NCI-H2227 treated with DMSO at 0.1 percent for 48 hours (cell line): ENCODE measurements around the gene YIPF2.
A peak's percentile ranks its signal among the peaks of the same experiment; 100 is the strongest.
"Not testable (repeated sequence)": the region's sequence is repeated elsewhere in the genome, so short reads cannot be mapped to it uniquely, and the experiment has no call there.

Experiments used
- DNase-seq: peaks from one replicate; lab custom pipeline; 2025; lab: John Stamatoyannopoulos, UW

The YIPF2 gene

GRCh38 chr19:10911579-10912363 is 16.7 kb downstream of the YIPF2 start:
- DNase-seq: no peak

- no peak for DNase-seq
Observed at GRCh38 chr19:10908380-10908960, 20.0 kb downstream of the YIPF2 start.

- DNase-seq: no peak
Observed at GRCh38 chr19:10907925-10908324, 20.5 kb downstream of the YIPF2 start.

DNA sequence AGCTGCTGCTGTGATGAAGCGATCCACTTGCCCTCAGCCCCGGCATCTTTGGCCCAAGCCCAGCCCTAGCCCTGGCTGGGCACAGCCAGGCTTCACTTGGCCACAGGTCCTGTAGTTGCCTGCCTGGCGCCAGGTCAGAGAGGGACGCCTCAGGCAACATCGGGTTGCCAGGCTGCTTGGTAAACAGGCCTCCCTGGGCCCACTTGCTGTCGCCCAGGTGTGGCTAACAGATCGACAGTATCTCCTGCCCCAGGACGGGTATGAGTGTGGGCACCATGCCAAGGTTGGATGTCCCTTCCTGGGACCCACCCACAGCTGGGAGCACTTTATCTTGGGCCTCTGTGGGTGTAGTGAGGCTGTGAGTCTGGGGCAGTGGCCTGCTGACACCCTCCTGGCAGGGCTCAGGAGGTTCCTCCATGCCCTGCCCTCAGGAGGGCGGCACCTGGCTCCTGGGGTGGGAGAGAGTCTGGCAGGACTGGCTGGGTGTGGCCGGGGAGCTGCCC is 29.2 kb downstream of the YIPF2 start:
- no peak for DNase-seq

GRCh38 chr19:10898633-10899032 is 29.8 kb downstream of the YIPF2 start:
- DNase-seq: no peak

GRCh38 chr19:10896851-10897526 is 31.4 kb downstream of the YIPF2 start:
- no peak for DNase-seq

DNA sequence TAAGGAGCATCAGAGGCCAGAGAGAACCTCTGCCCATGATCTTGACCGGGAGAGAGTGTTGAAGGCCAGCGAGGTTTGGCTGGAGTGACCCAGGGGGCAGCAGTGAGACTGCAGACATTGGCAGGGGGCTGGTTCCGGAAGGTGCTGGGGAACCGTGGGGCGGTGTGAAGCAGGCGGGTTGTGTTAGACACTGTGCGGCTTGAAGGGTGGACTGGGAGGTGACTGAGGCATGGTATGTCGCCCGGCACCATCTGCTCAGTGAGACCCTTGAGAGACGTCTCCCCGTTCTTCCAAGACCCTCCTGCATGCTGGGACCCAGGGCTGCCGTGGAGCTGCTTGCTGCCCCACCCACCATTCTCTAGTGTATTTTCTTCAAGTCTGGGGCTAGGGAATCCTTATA is 32.5 kb downstream of the YIPF2 start:
- no peak for DNase-seq

- DNase-seq: no peak
Observed at GRCh38 chr19:10895363-10895762, 33.1 kb downstream of the YIPF2 start.

- no peak for DNase-seq
Observed at GRCh38 chr19:10894911-10895213, 33.6 kb downstream of the YIPF2 start.

GRCh38 chr19:10892256-10892655 is 36.2 kb downstream of the YIPF2 start:
- no peak for DNase-seq

GRCh38 chr19:10891405-10892086 is 36.9 kb downstream of the YIPF2 start:
- DNase-seq: no peak

DNA sequence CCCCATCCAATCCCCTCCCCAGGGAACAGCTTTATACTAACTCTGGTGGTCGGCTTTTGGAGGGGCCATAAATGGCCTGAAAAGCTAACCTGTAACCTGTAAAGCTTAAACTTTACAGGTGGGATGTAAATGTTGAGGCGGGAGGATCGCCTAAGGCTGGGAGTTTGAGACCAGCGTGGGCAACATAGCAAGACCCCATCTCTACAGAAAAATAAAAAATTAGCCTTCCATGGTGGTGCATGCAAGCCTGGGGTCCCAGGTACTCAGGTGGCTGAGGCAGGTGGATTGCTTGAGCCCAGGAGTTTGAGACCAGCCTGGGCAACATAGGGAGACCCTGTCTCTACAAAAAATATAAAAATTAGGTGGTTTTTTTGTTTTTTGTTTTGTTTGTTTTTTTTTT is 38.6 kb downstream of the YIPF2 start:
- no peak for DNase-seq

DNA sequence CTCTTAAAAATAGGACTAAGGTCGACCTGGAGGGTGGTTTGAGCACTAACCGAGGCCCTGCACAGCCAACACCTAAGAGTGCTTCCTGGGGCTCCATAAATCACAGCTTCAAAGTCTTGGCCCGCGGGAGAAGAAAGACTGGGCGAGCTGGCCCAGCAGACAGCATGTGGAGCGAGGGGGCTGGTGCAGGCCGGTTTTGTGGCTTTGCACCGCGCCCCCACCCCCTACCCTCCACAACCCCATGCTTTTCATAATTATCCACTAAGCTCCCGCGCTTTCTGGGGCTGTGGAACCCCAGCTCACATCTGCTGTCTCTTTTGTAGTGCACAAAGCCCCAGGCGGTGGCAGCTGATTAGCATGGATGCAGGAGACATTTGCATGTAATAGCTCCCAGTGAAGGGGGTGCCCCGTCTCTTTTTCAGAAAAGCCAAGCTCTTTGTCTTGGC is 40.0 kb downstream of the YIPF2 start:
- peak; percentile 20 for DNase-seq

DNA sequence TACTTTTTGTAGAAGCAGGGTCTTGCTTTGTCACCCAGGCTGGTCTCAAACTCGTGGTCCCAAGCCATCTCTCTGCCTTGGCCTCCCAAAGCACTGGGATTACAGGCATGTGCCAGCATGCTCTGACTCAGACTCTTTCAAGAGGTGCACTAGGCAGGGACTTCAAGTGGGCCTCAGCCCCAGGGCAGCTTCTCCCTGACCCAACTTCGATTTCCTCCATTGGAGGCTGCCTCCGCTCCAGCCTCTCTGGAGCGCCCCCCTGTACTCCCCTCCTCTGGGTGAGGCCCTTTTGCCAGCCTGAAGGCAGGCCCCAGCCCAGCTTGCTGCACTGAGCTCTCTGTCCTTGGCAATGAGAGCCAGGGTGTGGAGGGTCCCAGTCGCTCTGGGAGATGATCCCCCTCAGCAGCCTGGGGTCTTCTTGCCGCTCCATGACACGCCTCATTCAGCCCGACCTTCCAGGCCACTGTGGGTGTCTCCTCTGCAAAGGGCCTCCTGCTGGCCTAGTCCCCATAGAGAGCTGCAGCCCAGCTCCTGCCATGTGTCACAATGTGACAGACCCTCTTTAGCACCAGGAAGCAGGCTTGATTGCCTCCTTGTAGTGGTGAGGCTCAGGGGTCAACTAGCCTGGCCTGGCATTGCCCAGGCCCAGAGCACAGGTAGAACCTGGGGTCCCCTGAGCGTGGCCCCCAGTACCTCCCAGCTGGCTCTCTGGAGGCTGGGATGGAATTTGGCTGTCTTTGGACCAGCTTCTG is 40.6 kb downstream of the YIPF2 start:
- DNase-seq: no peak

- DNase-seq: no peak
Observed at GRCh38 chr19:10885201-10886169, 43.0 kb downstream of the YIPF2 start.

DNA sequence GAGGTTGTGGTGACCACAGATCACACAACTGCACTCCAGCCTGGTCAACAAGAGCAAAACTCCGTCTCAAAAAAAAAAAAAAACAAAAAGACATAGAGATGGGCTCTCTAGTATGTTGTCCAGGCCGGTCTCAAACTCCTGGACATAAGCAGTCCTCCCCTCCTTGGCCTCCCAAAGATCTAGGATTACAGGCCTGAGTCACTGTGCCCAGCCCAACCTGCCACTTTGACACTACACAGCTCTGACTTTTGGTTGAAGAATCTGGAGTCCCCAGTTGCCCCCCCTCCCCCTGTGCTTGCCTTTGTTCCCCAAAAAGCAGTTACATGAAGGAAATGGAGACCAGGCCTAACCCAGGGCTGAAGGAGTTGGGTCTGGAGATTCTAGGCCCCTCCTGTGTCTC is 44.2 kb downstream of the YIPF2 start:
- DNase-seq: no peak

- DNase-seq: no peak
Observed at GRCh38 chr19:10882108-10882457, 46.4 kb downstream of the YIPF2 start.

GRCh38 chr19:10881403-10882107 is 46.9 kb downstream of the YIPF2 start:
- no peak for DNase-seq

DNA sequence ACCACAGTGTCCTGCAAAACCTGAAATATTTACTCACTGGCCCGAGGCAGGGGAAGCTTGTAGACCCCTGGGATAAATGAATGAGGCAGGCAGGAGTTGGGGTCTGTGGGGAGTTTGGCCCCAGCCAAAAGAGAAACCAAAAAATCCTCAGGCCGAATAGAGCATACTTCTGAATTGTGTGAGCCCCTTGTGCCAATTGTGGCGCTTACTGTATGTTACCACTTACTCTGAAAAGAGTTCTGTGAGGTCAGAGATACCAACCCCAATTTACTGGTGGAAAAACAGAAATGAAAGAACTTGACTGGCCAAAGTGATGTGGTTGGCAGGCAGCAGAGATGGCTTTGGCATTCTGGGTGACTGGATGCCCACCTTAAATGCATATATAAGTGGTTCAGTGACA is 50.2 kb downstream of the YIPF2 start:
- no peak for DNase-seq

DNA sequence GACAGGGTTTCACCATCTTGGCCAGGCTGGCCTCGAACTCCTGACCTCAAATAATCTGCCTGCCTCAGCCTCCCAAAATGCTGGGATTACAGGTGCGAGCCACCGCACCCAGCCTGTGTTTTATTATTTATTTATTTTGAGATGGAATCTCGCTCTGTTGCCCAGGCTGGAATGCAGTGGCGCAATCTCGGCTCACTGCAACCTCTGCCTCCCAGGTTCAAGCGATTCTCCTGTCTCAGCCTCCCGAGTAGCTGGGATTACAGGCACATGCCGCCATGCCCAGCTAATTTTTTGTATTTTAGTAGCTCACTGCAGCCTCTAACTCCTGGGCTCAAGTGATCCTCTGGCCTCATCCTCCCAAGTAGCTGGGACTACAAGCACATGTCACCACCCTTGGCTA is 50.8 kb downstream of the YIPF2 start:
- not testable (repeated sequence) for DNase-seq
